Measurements from ENCODE around the gene NCKAP5L. TPM values are rescaled to one million over a fixed set of nuclear protein-coding genes. Genes with fewer than 3 reads are reported as not detected.

The NCKAP5L gene
- total and polyA plus RNA-seq, 9 of the 15 experiments (the other 6 are each of a cell fraction or from before 2014, with no cell fraction given) = 0.01 to 14.4 (median 3.7) TPM

DNA sequence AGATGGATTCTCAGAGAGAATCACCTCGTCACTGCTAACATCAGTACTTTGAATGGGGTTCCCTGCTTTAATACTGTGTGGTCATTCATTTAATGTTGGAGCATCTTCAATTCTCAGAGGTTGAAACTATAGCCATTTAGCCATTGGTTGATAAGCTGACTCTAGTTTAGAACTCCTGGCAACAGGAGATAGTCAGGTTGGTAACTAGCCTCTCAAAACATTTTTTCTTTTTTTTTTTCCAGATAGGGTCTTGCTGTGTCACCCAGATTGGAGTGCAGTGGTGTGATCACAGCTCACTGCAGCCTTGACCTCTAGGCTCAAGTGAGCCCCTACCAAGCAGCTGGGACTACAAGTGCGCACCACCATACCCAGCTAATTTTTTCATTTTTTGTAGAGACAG is 3.5 kb upstream of the NCKAP5L start (continued):
- TF ChIP-seq, protein P1, sequence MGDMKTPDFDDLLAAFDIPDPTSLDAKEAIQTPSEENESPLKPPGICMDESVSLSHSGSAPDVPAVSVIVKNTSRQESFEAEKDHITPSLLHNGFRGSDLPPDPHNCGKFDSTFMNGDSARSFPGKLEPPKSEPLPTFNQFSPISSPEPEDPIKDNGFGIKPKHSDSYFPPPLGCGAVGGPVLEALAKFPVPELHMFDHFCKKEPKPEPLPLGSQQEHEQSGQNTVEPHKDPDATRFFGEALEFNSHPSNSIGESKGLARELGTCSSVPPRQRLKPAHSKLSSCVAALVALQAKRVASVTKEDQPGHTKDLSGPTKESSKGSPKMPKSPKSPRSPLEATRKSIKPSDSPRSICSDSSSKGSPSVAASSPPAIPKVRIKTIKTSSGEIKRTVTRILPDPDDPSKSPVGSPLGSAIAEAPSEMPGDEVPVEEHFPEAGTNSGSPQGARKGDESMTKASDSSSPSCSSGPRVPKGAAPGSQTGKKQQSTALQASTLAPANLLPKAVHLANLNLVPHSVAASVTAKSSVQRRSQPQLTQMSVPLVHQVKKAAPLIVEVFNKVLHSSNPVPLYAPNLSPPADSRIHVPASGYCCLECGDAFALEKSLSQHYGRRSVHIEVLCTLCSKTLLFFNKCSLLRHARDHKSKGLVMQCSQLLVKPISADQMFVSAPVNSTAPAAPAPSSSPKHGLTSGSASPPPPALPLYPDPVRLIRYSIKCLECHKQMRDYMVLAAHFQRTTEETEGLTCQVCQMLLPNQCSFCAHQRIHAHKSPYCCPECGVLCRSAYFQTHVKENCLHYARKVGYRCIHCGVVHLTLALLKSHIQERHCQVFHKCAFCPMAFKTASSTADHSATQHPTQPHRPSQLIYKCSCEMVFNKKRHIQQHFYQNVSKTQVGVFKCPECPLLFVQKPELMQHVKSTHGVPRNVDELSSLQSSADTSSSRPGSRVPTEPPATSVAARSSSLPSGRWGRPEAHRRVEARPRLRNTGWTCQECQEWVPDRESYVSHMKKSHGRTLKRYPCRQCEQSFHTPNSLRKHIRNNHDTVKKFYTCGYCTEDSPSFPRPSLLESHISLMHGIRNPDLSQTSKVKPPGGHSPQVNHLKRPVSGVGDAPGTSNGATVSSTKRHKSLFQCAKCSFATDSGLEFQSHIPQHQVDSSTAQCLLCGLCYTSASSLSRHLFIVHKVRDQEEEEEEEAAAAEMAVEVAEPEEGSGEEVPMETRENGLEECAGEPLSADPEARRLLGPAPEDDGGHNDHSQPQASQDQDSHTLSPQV (IDR thresholded peaks at IDR 0.05) = no peak
- TF ChIP-seq TARDBP (IDR thresholded peaks at IDR 0.05) = no peak
- TF ChIP-seq, protein P2, sequence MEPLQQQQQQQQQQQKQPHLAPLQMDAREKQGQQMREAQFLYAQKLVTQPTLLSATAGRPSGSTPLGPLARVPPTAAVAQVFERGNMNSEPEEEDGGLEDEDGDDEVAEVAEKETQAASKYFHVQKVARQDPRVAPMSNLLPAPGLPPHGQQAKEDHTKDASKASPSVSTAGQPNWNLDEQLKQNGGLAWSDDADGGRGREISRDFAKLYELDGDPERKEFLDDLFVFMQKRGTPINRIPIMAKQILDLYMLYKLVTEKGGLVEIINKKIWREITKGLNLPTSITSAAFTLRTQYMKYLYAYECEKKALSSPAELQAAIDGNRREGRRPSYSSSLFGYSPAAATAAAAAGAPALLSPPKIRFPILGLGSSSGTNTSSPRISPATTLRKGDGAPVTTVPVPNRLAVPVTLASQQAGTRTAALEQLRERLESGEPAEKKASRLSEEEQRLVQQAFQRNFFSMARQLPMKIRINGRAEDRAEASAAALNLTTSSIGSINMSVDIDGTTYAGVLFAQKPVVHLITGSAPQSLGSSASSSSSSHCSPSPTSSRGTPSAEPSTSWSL (CRISPR knock-in tag; IDR thresholded peaks at IDR 0.05; ENCODE audit: borderline replicate concordance) = no peak
- TF ChIP-seq, protein P3, sequence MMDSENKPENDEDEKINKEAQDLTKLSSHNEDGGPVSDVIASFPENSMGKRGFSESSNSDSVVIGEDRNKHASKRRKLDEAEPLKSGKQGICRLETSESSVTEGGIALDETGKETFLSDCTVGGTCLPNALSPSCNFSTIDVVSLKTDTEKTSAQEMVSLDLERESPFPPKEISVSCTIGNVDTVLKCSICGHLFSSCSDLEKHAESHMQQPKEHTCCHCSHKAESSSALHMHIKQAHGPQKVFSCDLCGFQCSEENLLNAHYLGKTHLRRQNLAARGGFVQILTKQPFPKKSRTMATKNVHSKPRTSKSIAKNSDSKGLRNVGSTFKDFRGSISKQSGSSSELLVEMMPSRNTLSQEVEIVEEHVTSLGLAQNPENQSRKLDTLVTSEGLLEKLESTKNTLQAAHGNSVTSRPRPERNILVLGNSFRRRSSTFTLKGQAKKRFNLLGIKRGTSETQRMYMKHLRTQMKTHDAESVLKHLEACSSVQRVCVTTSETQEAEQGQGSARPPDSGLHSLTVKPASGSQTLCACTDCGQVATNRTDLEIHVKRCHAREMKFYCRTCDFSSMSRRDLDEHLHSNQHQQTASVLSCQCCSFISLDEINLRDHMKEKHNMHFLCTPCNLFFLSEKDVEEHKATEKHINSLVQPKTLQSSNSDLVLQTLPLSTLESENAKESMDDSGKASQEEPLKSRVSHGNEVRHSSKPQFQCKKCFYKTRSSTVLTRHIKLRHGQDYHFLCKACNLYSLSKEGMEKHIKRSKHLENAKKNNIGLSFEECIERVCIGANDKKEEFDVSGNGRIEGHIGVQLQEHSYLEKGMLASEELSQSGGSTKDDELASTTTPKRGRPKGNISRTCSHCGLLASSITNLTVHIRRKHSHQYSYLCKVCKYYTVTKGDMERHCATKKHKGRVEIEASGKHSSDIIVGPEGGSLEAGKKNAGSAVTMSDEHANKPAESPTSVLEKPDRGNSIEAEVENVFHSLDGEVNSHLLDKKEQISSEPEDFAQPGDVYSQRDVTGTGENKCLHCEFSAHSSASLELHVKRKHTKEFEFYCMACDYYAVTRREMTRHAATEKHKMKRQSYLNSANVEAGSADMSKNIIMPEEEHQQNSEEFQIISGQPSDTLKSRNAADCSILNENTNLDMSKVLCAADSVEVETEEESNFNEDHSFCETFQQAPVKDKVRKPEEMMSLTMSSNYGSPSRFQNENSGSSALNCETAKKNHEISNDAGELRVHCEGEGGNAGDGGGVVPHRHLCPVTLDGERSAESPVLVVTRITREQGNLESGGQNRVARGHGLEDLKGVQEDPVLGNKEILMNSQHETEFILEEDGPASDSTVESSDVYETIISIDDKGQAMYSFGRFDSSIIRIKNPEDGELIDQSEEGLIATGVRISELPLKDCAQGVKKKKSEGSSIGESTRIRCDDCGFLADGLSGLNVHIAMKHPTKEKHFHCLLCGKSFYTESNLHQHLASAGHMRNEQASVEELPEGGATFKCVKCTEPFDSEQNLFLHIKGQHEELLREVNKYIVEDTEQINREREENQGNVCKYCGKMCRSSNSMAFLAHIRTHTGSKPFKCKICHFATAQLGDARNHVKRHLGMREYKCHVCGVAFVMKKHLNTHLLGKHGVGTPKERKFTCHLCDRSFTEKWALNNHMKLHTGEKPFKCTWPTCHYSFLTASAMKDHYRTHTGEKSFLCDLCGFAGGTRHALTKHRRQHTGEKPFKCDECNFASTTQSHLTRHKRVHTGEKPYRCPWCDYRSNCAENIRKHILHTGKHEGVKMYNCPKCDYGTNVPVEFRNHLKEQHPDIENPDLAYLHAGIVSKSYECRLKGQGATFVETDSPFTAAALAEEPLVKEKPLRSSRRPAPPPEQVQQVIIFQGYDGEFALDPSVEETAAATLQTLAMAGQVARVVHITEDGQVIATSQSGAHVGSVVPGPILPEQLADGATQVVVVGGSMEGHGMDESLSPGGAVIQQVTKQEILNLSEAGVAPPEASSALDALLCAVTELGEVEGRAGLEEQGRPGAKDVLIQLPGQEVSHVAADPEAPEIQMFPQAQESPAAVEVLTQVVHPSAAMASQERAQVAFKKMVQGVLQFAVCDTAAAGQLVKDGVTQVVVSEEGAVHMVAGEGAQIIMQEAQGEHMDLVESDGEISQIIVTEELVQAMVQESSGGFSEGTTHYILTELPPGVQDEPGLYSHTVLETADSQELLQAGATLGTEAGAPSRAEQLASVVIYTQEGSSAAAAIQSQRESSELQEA (IDR thresholded peaks at IDR 0.05; ENCODE audit: low read depth) = no peak
- TF ChIP-seq ZNF41 (CRISPR knock-in tag; conservative IDR thresholded peaks at IDR 0.05) = no peak
- TF ChIP-seq DACH1 (IDR thresholded peaks at IDR 0.05; ENCODE audit: partially characterized antibody) = no peak
- no peak for TF ChIP-seq ZNF408 (CRISPR knock-in tag; IDR thresholded peaks at IDR 0.05; ENCODE audit: low read depth)
- TF ChIP-seq CSDE1 (IDR thresholded peaks at IDR 0.05) = no peak
- peak; percentile 76 for TF ChIP-seq ZNF384 (IDR thresholded peaks at IDR 0.05; ENCODE audit: low read depth, low read length)
- TF ChIP-seq NFE2 (IDR thresholded peaks at IDR 0.05; ENCODE audit: low read depth) = peak; percentile 46; the same call in 1 of the 2 replicates
- TF ChIP-seq GTF2A2 (tag; IDR thresholded peaks at IDR 0.05) = no peak
- TF ChIP-seq CBFA2T3 (IDR thresholded peaks at IDR 0.05) = peak; percentile 56
- no peak for TF ChIP-seq ZC3H4 (CRISPR knock-in tag; IDR thresholded peaks at IDR 0.05; ENCODE audit: borderline replicate concordance)
- TF ChIP-seq KLF6 (CRISPR knock-in tag; IDR thresholded peaks at IDR 0.05; ENCODE audit: borderline replicate concordance) = no peak
- TF ChIP-seq, protein P4, sequence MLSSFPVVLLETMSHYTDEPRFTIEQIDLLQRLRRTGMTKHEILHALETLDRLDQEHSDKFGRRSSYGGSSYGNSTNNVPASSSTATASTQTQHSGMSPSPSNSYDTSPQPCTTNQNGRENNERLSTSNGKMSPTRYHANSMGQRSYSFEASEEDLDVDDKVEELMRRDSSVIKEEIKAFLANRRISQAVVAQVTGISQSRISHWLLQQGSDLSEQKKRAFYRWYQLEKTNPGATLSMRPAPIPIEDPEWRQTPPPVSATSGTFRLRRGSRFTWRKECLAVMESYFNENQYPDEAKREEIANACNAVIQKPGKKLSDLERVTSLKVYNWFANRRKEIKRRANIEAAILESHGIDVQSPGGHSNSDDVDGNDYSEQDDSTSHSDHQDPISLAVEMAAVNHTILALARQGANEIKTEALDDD (IDR thresholded peaks at IDR 0.05) = peak; percentile 89
- no peak for TF ChIP-seq OTX1 (CRISPR knock-in tag; IDR thresholded peaks at IDR 0.05)

Measured in K562 (cell line).